Type B pancreatic cell (in vitro differentiated cells): ENCODE results near the gene CDC73. TPM values are rescaled to one million over a fixed set of nuclear protein-coding genes. Genes with fewer than 3 reads are reported as not detected.
"Not testable (repeated sequence)": the region's sequence is repeated elsewhere in the genome, so short reads cannot be mapped to it uniquely, and the experiment has no call there.

Experiments
- DNase-seq: peaks from one replicate; pipeline ENCODE4 v3.0.0; 2021; ENCODE audit warnings: mixed read lengths; ENCODE audit not compliant: unreplicated experiment; ENCODE audit errors: extremely low spot score
- H3K27ac Mint-ChIP-seq: 2 replicates; pipeline ENCODE4 v1.8.0; 2021; ENCODE audit warnings: mild to moderate bottlenecking, mixed read lengths
- H3K27me3 Mint-ChIP-seq: 2 replicates; pipeline ENCODE4 v1.8.0; 2021; ENCODE audit warnings: mixed read lengths
- H3K36me3 Mint-ChIP-seq: 2 replicates; pipeline ENCODE4 v1.8.0; 2021; ENCODE audit warnings: mixed read lengths
- H3K4me1 Mint-ChIP-seq: one replicate; pipeline ENCODE4 v1.8.0; 2021; ENCODE audit warnings: mixed read lengths; ENCODE audit not compliant: unreplicated experiment
- H3K4me3 Mint-ChIP-seq: 2 replicates; pipeline ENCODE4 v1.8.0; 2021; ENCODE audit warnings: mild to moderate bottlenecking, mixed read lengths
- H3K9me3 Mint-ChIP-seq: 2 replicates; pipeline ENCODE4 v1.8.0; 2021; ENCODE audit warnings: mixed read lengths
- CTCF ChIP-seq: fragments of 200-600 bp; sonication (generic); conservative IDR thresholded peaks from 2 replicates; pipeline ENCODE4 v1.5.0; 2021; ENCODE audit warnings: antibody characterized with exemption, mild to moderate bottlenecking
- total RNA-seq: library from RNA; stranded (reverse); gene quantifications from 2 replicates; pipeline ENCODE4 v1.2.1, GENCODE V29; 2021; ENCODE audit warnings: low replicate concordance

Gene CDC73
- total RNA-seq, 1 donor from 2014 or later = 57.5 TPM

GRCh38 chr1:193113992-193114332, 7.9 kb upstream of the CDC73 start:
- peaks cover 3% of the 10 kb centered on the region for H3K27me3 Mint-ChIP-seq
- H3K4me1 Mint-ChIP-seq = no peaks in the 10 kb centered on the region
- no peak for TF ChIP-seq CTCF
- H3K27ac Mint-ChIP-seq = no peak overlapping the region
- H3K36me3 Mint-ChIP-seq = no peaks in the 10 kb centered on the region
- no peak for DNase-seq
- H3K9me3 Mint-ChIP-seq = no peaks in the 10 kb centered on the region
- H3K4me3 Mint-ChIP-seq = no peak overlapping the region

GRCh38 chr1:193114485-193115095, 7.2 kb upstream of the CDC73 start:
- no peak overlapping the region for H3K4me3 Mint-ChIP-seq
- no peak for TF ChIP-seq CTCF
- no peaks in the 10 kb centered on the region for H3K36me3 Mint-ChIP-seq
- DNase-seq = no peak
- no peak overlapping the region for H3K27ac Mint-ChIP-seq
- no peaks in the 10 kb centered on the region for H3K9me3 Mint-ChIP-seq
- no peaks in the 10 kb centered on the region for H3K4me1 Mint-ChIP-seq
- H3K27me3 Mint-ChIP-seq = peaks cover 3% of the 10 kb centered on the region

GRCh38 chr1:193115629-193116227, 6.1 kb upstream of the CDC73 start:
- TF ChIP-seq CTCF = no peak
- Mint-ChIP-seq H3K36me3 (no peaks in the 10 kb centered on the region), H3K27ac (no peak overlapping the region), H3K4me3 (no peak overlapping the region), H3K27me3 (peaks cover 5% of the 10 kb centered on the region), H3K4me1 (no peaks in the 10 kb centered on the region), H3K9me3 (no peaks in the 10 kb centered on the region)
- DNase-seq = no peak

GRCh38 chr1:193117167-193117566, 4.7 kb upstream of the CDC73 start:
- not testable (repeated sequence) for DNase-seq, H3K9me3 Mint-ChIP-seq, H3K27me3 Mint-ChIP-seq, H3K27ac Mint-ChIP-seq, H3K4me3 Mint-ChIP-seq, H3K36me3 Mint-ChIP-seq, H3K4me1 Mint-ChIP-seq

- no peak for DNase-seq
- H3K4me1 Mint-ChIP-seq = peaks cover 5% of the 10 kb centered on the region
- H3K9me3 Mint-ChIP-seq = no peaks in the 10 kb centered on the region
- H3K4me3 Mint-ChIP-seq = no peak overlapping the region
- H3K27ac Mint-ChIP-seq = no peak overlapping the region
- H3K27me3 Mint-ChIP-seq = peaks cover 5% of the 10 kb centered on the region
- no peaks in the 10 kb centered on the region for H3K36me3 Mint-ChIP-seq
- no peak for TF ChIP-seq CTCF
Measured at GRCh38 chr1:193118194-193118593, 3.6 kb upstream of the CDC73 start.

GRCh38 chr1:193118803-193119730, 2.8 kb upstream of the CDC73 start:
- no peak for TF ChIP-seq CTCF
- H3K27ac Mint-ChIP-seq = no peak overlapping the region
- H3K4me1 Mint-ChIP-seq = peaks cover 12% of the 10 kb centered on the region

More at GRCh38 chr1:193118803-193119730, 2.8 kb upstream of the CDC73 start:
- no peaks in the 10 kb centered on the region for H3K9me3 Mint-ChIP-seq
- peaks cover 5% of the 10 kb centered on the region for H3K27me3 Mint-ChIP-seq
- H3K4me3 Mint-ChIP-seq = no peak overlapping the region
- no peaks in the 10 kb centered on the region for H3K36me3 Mint-ChIP-seq
- DNase-seq = no peak
